ENCODE data around the gene HSD17B12.

Gene HSD17B12

DNA sequence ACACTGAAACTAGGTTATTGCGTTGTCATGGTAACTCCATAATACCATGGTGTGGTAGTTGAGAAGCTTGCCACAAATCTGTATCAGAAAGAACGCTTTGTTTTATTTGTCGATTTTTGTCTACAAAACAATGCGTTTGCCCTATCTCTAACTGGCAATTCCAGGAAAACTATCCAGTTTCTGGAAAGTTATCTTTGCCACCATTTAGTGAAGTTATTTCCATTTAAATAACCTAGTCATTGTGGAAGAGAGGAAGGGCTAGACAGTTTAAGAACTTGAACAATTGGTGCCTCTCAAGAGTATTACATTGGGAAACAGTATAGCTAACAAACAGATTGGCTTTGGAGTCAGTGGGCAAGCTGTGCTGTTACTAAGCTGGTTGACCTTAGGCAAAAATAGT, 7.9 kb downstream of the HSD17B12 start:
- DNase-seq (ENCODE audit: low read depth) = no peak

DNA sequence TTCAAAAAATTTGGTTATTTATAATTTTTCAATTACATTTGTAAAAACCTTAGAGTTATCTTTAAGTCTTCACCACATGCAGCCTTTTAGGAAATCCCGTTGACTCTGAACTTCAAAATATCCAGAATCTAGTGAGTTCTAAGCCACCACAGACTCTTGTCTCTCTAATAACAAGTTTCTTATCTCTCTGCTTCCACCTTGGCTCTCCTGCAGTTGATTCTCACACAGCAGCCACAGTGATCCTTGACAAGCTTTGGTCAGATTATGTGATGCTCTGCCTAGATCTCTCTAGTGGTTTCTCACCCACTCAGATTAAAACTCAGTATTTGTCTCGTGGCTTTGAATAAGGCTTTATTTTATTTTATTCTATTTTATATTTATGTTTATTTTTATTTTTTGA, 8.6 kb downstream of the HSD17B12 start:
- no peak for DNase-seq (ENCODE audit: low read depth)

DNA sequence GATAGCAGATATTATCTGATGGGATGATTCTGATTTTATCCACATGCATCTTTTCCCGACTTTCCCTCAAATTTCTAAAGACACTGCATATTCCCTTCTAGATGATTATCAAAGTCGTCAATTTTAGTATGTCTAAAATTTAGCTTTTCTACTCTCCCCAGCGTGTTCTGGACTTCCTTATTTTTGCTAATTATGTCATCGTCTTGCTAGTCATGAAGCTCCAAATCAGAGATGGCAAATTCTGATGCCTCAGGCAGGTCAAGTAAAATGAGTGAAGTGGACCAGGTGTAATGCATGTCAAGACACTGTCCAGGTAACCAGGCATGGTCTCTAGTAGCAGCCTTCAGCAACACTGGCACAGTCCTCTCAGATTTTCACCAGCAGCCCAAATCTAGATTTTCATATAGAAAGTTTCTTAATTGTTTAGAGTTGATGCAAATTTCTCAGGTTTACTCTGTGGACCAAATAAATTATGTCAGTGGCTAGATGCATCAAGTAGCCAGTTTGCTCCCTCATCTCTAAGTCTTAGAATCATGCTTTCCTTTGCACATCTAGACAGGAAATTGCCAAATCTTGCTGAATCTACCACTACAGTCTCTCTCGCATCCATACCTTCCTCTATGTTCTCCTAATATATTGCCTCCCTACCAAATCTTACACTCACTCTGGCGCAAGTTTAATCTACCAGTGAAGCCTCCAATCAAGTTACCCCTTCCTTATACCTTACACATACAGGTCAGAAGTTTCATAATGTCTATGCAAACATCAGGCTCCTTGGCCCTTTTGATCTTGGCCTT, 10.6 kb downstream of the HSD17B12 start:
- DNase-seq (ENCODE audit: low read depth) = no peak

DNA sequence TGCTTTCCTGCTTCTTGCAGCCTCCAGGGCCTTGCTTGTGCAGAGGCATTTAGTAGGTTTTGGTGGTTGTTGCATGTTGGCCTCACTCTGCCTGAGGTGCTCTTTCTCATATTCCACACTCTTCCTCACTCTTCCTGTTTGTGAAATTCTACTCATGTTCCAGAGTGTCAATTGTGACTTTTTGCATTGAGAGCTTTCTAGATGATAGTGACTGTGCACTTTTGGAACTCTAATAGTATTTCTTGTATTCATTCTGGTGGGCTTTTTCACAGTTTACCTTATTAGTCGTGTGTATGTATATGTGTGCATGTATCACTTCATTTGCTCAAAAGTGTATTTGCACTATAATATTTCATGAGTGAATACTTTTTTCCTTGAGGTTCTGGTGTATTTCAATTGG, 11.3 kb downstream of the HSD17B12 start:
- no peak for DNase-seq (ENCODE audit: low read depth)

DNA sequence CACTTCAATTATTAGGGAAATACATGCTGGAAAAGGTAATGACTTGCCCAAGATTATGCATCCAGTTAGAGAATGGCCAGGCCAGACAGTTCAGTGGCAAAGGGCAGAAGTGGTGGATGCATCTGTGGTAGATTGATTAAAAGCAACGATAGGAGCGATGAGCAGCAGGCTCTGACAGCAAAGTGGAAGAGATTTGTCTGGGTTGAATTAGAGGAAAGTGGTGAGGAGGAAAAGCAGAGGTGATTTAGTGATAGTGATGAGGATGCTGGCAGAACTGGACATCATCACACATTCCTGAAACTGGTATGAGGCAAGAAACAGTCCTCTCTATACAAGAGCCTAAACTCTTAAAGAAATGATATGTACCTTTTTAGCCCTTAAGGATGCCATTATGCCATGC, 12.5 kb downstream of the HSD17B12 start:
- DNase-seq (ENCODE audit: low read depth) = no peak

GRCh38 chr11:43693731-43694130, 13.2 kb downstream of the HSD17B12 start:
- no peak for DNase-seq (ENCODE audit: low read depth)

DNA sequence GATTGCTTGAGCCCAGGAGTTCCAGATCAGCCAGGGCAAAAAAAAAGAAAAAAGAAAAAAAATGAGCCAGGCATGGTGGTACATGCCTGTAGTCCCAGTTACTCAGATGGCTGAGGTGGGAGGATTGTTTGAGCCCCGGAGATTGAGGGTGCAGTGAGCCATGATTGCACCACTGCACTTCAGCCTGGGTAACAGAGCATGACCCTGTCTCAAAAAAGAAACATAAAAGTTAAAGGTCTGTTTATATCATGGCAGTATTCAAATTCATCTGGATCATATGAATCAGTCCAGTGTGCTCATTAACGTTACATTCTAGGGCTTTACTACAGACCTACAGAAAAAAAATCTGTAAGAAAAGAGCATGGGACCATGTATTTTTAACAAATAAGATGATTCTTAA, 13.9 kb downstream of the HSD17B12 start:
- DNase-seq (ENCODE audit: low read depth) = no peak

DNA sequence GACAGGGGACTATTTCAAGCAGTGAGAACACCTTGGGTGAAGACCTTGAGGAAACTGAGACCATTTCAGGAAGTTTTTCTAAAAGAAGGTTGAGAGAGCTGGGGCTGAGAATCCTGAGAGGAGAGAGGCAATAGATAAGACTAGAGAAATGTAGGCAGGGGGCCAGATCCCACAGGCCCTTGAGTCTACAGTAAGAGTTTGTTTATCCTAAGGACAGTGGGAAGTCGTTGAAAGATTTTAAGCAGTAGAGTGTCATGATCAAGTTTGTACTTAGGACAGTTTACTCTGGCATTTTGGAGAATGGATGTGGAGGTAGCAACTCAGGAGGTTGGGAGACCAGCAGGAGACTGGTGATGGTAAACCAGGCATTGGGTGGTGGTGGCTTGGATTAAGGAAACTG, 17.1 kb downstream of the HSD17B12 start:
- DNase-seq (ENCODE audit: low read depth) = peak; percentile 59

DNA sequence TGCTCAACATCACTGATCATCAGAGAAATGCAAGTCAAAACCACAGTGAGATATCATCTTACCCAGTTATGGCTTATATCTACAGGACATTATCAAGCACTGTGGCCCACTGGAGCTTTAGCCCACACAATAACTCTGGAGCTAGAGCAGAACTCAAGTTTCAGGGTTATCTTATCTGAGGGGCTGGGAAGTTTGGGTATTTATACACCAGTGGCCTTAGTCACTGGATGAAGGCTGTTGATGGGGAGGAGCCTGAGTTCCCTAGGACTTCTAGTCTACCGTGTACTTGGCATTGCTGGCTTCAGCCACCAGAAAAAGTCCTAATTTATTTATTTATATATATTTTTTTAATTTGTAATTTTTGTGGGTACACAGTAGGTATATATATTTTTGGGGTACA, 19.3 kb downstream of the HSD17B12 start:
- DNase-seq (ENCODE audit: low read depth) = no peak

- DNase-seq (ENCODE audit: low read depth) = no peak
These were observed 26.1 kb downstream of the HSD17B12 start for GRCh38 chr11:43706631-43707030.

- DNase-seq (ENCODE audit: low read depth) = no peak
These were observed 28.2 kb downstream of the HSD17B12 start for GRCh38 chr11:43708776-43709175.

DNA sequence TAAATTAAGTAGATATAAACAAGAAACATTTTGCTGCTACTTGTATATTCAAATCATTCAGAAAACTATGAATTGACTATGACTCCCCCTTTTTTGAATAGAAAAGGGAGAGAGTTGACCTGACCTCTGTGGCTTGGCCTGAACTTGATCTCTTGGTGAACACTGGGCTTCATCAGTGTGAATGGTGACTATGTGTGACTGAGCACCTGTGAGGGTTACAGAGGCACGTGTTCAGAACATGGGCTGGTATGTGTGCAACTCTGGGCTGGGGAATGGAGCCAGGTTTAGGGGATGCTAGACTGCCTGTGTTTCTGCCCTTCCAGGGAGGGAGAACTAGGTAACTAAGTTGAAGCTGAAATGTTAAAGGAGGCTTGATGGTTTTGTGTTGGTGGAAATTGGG, 29.2 kb downstream of the HSD17B12 start:
- DNase-seq (ENCODE audit: low read depth) = no peak

DNA sequence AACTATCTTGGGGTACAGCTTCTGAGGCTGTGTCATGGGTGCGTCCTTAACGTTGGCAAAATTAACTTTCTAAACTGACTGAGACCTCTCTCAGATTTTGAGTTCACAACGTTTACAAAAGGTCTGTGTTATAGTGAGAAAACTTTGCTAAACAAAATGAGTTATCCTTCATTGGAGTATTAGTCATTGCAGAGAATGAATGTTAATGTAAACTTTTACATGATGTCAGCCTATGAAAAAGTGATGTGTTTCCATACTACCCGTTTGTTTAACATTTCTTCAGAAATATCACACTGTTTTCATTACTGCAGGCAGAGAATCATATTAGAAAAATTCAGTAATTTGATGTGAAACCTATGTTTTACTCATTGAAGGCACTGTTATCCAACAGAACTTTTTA, 32.1 kb downstream of the HSD17B12 start:
- peak; percentile 57 for DNase-seq (ENCODE audit: low read depth)

DNA sequence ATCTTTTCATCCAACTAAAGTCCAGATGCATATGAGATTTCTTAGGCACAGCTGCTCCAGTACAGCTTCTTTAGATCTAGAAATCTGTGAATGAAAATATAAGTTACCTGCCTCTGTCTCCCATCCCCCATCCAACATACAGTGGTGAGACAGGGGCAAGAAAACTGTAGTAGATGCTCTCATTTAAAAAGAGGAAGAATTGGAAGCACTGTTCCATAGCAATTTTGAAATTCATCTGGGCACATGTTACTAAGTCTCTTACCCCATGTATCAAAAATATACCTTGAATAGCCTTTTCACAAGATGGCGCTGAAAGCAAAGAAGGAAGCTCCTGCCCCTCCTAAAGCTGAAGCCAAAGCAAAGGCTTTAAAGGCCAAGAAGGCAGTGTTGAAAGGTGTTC, 37.8 kb downstream of the HSD17B12 start:
- DNase-seq (ENCODE audit: low read depth) = no peak

DNA sequence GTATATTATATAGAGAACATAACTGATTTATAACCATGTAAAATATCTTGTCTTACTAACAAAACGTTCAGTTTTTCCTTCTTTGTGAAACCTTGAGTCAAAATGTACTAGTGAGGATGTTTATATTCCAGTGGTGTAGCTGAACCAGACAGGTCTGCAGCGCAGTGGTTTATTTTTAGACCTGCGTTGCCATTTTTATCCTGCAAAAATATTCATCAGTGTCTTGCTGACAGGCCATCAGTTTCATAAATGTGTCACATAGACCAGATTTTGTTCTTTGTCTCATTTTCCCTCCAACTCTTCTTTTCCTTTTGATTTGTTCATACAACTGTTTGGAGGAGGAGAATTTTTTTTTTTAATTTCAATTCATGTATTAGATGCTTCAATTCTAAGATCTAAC, 43.1 kb downstream of the HSD17B12 start:
- no peak for DNase-seq (ENCODE audit: low read depth)

GRCh38 chr11:43732225-43732624, 51.7 kb downstream of the HSD17B12 start:
- no peak for DNase-seq (ENCODE audit: low read depth)

DNA sequence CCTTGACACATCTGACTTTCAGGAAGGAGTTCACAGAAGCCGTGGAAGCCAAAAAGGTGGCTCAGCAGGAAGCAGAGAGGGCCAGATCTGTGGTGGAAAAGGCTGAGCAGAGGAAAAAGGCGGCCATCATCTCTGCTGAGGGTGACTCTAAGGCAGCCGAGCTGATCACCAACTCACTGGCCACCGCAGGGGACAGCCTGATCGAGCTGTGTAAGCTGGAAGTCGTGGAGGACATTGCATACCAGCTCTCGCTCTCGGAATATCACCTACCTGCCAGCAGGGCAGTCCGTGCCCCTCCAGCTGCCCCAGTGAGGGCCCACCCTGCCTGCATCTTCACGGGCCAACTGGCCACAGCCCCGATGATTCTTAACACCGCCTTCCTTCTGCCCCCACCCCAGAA, 53.7 kb downstream of the HSD17B12 start:
- no peak for DNase-seq (ENCODE audit: low read depth)

- DNase-seq (ENCODE audit: low read depth) = no peak
These were observed 54.6 kb downstream of the HSD17B12 start for GRCh38 chr11:43735115-43735514.

- DNase-seq (ENCODE audit: low read depth) = no peak
These were observed 55.4 kb downstream of the HSD17B12 start for GRCh38 chr11:43735961-43736360.

DNA sequence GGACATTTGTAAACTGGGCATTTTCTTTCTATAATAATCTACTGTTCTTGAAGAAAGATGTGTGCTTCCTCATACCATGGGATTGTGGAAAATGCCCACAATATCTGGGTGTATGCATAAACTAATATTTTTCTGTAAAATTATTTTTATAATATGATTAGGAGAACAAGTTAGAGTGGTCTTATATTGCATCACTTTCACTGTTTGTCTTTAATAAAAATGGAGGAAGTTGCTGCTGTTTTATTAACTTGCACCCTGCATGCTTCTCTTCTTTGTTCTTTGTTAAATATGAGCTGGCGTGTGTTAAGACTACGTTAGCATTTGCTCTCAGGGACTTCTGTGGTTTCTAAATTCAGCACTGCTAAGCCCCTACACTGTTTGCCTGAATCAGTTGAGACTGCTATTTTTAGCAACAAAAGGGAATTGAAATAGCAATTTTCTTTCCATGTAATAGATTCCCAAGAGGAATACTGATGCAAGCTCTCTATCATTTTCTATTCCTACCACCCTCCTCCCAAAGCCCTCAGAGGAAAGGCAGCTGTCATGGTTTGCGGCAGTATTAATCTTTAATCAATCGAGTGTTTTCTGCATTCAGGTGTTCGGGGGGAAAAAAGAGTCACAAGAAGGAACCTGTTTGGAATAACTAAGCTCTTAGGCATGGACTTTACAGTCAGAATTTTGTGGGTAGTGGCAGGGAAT, 56.1 kb downstream of the HSD17B12 start:
- peak; percentile 69 for DNase-seq (ENCODE audit: low read depth)

- no peak for DNase-seq (ENCODE audit: low read depth)
These were observed 56.7 kb downstream of the HSD17B12 start for GRCh38 chr11:43737201-43737590.

GRCh38 chr11:43738600-43739409, 58.3 kb downstream of the HSD17B12 start:
- DNase-seq (ENCODE audit: low read depth) = peak; percentile 91

DNA sequence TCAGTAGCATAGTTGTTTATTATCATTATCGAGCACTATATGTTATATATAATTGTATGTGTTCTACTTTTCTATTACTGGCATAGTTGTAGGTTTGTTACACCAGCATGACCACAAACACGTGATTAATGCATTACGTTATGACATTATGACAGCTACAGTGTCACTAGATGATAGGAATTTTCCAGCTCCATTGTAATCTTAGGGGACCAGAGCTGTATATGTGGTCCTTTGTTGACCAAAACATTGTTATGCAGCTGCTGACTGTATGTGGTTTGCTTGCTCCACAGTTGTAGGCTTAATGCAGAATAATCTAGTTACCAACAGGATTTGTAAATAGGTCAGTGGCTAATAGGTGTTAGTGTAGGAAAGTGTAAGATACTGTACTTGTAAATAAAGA, 66.1 kb downstream of the HSD17B12 start:
- no peak for DNase-seq (ENCODE audit: low read depth)
